Dermis microvascular lymphatic vessel endothelial cell (primary cell): ENCODE data around the gene ARFIP1. TPM values are rescaled to one million over a fixed set of nuclear protein-coding genes. Genes with fewer than 3 reads are reported as not detected.
A peak's percentile ranks its signal among the peaks of the same experiment; 100 is the strongest.
"Not testable (repeated sequence)": the region's sequence is repeated elsewhere in the genome, so short reads cannot be mapped to it uniquely, and the experiment has no call there.

ENCODE experiments used
- DNase-seq, 2 donors: peaks; one replicate each; pipeline versions ENCODE4 v3.0.0 to v3.0.0-alpha.2; 2010; ENCODE audit warnings: low read depth in 2 of 2
- total RNA-seq: library from RNA; depleted of rRNA; stranded (reverse); fragments of >200 nt; gene quantifications from 2 replicates; pipeline ENCODE4 v1.2.1, GENCODE V29; 2014

Gene ARFIP1
- total RNA-seq, 1 donor from 2014 or later = 26.8 TPM

- no peak for DNase-seq
Observed at GRCh38 chr4:152896811-152897210, 117.1 kb downstream of the ARFIP1 start.

DNA sequence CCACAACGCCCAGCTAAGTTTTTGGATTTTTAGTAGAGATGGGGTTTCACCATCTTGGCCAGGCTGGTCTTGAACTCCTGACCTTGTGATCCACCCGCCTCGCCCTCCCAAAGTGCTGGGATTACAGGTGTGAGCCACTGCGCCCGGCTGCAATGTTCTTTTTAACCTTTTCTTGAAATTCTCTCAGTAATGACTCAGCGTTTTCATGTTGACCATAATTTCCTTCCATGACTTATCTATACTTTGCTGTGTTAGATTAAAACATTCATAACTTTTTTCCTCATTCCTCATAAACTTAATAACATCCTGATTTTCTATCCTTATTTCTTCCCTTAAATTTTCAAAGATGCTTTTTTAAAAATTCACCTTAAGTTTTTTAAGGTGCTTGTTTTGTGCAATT lies 118.4 kb downstream of the ARFIP1 start:
- not testable (repeated sequence) for DNase-seq

- DNase-seq = no peak
Observed at GRCh38 chr4:152898606-152899005, 118.9 kb downstream of the ARFIP1 start.

- DNase-seq = no peak
Observed at GRCh38 chr4:152900395-152900794, 120.6 kb downstream of the ARFIP1 start.

- DNase-seq = peak in 1 of 2 donors; percentile 16
Observed at GRCh38 chr4:152901205-152901604, 121.5 kb downstream of the ARFIP1 start.

DNA sequence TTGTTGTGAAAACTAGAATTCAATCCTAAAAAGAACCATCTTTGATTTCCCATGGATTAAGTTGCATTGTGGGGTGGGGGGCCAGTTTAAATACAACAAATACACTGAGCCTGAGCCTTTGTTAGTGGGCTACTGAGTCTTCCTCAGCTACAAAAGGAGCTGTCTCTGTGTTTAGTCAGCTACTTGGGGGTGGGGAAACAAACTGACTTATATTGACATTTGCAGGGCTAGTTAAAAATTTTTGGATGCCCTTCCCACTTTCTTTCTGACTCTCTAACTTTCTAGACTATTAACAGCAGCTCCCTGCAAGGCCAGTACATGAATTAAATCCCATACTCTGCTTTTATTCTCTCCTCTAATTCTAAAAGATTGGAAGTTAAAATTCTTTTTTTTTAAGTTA lies 123.9 kb downstream of the ARFIP1 start:
- DNase-seq = no peak

DNA sequence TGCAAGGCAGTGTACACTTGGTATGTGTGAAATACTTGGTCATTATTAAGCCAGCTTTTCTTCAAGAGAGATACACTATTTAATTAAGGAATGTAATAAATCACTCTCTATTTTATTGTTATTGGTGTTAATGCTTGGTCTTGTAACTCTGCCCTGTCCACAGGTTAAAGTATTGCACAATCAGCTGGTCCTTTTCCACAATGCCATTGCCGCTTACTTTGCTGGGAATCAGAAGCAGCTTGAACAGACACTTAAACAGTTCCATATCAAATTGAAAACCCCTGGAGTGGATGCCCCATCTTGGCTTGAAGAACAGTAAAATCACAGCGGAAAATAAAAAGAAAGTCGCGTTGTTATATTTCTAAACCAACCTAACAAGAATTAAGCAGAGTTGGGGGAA lies 130.1 kb downstream of the ARFIP1 start:
- DNase-seq = no peak

GRCh38 chr4:152910521-152910920 lies 130.8 kb downstream of the ARFIP1 start:
- no peak for DNase-seq

- DNase-seq = peak in 1 of 2 donors; percentile 27
Observed at GRCh38 chr4:152917543-152918395, 138.0 kb downstream of the ARFIP1 start.

DNA sequence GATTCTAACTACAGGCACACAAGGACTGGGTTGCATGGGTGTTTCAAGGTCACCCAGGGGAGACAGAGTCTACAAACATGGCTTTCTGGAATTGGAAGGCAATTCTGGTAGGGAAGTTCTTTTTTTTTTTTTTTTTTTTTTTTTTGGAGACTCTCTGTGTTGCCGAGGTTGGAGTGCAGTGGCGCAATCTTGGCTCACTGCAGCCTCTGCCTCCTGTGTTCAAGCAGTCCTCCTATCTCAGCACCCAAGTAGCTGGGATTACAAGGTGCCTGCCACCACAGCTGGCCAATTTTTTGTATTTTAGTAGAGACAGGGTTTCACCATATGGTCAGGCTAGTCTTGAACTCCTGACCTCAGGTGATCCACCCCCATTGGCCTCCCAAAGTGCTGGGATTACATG lies 140.1 kb downstream of the ARFIP1 start:
- DNase-seq = no peak

- no peak for DNase-seq
Observed at GRCh38 chr4:152920768-152921167, 141.0 kb downstream of the ARFIP1 start.

DNA sequence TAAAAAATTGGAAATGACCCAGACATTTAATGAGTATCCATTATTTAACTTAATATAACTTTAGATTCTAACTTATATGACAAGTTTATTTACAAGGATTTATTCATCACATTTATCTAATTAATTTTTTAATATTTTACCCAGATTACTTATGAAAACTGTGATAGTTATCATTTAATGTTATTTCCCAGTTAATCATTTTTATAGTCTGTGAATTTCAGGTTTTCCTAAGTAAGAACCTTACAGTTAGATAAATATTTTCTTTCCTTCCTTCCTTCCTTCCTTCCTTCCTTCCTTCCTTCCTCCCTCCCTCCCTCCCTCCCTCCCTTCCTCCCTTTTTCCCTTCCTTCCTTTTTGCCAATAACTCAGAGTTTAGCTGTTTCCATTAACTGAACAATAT lies 141.5 kb downstream of the ARFIP1 start:
- no peak for DNase-seq

DNA sequence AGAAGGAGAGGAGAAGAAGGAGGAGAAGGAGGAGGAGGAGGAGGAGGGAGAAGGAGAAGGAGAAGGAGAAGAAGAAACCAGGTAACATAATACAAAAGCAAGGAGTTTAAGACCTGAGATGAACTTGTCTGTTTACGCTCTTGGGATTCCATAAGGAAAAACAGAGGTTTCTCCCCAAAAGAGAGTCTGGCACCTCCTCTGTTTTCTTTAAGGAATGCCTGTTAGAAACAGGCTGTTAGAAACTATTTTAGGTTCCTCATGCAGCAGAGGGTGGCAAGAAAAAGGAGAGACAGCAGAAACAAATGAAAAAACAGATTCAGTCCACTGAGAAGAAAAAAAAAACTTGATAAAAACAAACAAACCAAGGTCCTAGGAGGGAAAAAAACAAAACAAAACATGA lies 146.1 kb downstream of the ARFIP1 start:
- DNase-seq = no peak

DNA sequence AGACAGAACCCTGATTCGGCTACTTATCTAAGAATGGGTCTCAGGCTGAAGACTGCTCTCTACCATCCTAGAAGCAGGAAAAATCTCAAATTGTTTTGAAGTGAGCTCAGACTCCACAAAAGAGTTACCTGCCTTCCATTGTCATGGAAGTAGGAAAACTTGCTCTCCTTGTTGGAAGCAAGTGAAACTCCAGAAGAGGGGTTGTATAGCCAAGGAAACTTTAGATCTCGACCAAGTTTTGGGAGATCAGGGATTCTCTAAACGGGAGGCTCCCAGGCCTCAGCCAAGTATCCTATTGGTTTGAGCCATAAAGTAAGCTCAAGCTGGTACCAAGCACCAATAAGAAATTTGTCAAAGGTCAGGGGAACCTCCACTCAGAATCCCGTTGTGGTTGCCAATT lies 147.2 kb downstream of the ARFIP1 start:
- no peak for DNase-seq

DNA sequence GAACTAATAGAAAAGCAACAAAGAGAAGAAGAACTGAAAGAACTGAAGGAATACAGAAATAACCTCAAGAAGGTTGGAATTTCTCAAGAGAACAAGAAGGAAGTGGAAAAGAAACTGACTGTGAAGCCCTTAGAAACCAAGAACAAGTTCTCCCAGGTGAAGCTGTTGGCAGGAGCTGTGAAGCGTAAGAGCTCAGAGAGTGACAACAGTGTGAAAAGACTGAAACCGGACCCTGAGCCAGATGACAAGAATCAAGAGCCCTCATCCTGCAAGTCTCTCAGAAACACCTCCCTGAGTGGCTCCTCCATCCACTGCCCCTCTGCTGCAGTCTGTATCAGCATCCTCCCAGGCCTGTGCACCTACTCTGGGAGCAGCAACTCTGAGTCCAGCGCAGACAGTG lies 148.0 kb downstream of the ARFIP1 start:
- no peak for DNase-seq

- no peak for DNase-seq
Observed at GRCh38 chr4:152928286-152928685, 148.5 kb downstream of the ARFIP1 start.

DNA sequence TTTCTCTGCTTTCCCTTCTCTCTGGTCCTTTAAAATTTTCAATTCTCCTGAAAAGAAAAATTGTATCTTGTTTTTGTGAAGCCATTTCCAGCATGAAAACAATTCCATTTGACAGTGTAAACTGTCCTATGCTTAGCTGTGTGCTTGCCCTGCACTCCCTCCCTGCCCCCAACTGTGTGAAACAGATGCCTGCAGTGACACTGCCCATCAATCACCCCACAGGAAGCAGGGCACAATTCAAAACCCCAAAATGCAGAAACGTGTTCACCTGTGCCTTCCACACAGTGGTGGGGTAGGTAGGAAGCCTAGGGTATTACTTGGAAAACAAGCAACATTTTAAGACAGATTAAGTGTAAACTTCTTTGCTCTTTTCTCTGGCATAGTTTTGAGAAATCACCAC lies 150.1 kb downstream of the ARFIP1 start:
- no peak for DNase-seq

DNA sequence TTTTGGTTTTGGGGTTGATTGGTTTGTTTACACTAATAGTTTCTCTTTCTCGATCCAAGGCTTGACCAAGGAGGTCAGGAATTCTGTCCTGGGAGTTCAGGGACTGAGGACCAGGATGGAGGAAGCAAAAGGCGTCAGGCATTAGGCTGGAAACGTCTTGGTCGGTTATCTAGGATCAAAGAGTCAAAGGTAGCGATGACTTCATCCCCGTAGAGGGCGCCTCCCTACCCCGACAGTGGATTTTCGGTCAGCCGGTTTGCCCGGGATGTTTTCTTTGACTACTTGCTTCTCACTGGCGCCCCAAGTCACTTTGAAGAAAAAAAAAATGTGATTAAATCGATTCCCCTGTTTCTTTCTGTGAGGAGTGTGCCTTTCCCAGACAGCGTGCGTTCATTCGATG lies 155.4 kb downstream of the ARFIP1 start:
- DNase-seq = no peak

- DNase-seq = no peak
Observed at GRCh38 chr4:152935631-152936445, 156.1 kb downstream of the ARFIP1 start, which contains the start of gene FHDC1. Gene FHDC1 (plus strand): TSS chr4:152936323. CDS start chr4:152943058, 6,735 bp downstream.

- DNase-seq = peak in 1 of 2 donors; percentile 22
Observed at GRCh38 chr4:152936446-152937335, 156.9 kb downstream of the ARFIP1 start.
